AG09319 (cell line): ENCODE data around the gene MANEA.

Experiments
- DNase-seq: peaks from one replicate; pipeline ENCODE4 v3.0.0-alpha.2; 2010; ENCODE audit warnings: low read depth; ENCODE audit errors: extremely low read depth
- CTCF ChIP-seq: IDR thresholded peaks from 2 replicates; pipeline ENCODE4 v1.5.1; 2011; ENCODE audit warnings: low read depth, mild to moderate bottlenecking, inconsistent platforms, low read length, moderate library complexity

Gene MANEA

GRCh38 chr6:95589067-95589466, 11.7 kb downstream of the MANEA start:
- no peak for DNase-seq
- TF ChIP-seq CTCF = no peak

GRCh38 chr6:95589826-95590570, 12.7 kb downstream of the MANEA start:
- DNase-seq = no peak
- TF ChIP-seq CTCF = no peak

- no peak for DNase-seq
- no peak for TF ChIP-seq CTCF
Measured at GRCh38 chr6:95593025-95593424, 15.7 kb downstream of the MANEA start.

DNA sequence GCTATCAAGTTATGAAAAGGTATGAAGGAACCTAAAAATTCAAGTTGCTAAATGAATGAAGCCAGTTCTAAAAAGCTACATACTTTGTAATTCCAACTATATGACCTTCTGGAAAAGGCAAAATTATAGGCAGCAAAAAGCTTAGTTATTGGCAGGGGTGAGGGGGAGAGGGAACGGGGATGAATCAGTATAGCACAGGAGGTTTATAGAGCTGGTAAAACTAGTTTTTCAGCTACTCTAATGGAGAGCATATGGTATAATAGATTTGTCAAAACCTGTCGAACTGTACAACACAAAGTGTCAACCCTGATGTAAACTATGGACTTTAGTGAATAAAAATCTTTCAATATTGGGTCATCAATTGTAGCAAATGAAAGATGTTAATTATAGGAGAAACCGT, 18.7 kb downstream of the MANEA start:
- no peak for TF ChIP-seq CTCF
- DNase-seq = no peak

DNA sequence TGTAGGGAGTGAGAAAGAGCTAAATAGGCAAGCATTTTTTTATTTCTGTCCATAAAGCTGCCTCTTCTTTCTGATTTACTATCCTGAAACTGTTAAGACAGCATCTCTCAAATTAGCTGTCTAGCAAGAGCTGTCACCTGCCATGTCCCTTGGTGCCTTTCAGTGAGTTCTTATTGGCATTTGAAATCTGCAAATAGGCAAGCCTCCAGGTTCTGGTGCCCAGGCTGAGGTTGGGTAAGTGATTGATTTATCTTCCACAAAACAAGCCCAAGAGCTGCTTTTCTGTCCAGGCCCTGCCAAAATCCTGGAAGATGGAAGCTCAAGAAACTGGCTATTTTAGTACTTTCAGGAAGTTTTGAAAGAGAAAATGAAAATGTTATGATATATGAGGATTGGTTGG, 22.4 kb downstream of the MANEA start:
- TF ChIP-seq CTCF = no peak
- DNase-seq = no peak

- no peak for TF ChIP-seq CTCF
- no peak for DNase-seq
Measured at GRCh38 chr6:95601133-95601532, 23.8 kb downstream of the MANEA start.

DNA sequence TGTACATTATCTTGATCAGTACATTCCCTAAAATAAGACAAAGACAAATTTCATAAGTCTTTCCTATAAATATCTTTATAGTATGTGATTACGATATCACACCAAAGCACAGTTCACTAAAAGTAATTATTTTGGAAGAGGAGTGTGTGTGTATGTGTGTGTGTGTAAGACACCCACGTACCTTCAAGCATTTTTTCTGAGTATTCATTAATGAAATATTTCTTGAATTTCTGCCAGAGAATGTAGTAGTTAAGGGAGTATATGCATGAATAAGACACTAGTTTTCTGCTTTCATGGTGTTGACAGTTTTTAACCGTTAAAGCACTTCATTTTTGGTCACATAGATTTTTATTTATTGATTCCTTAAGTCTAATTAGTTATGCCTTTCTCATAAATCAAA, 36.8 kb downstream of the MANEA start:
- TF ChIP-seq CTCF = no peak
- DNase-seq = no peak
